ENCODE measurements around the gene RAPGEF4. TPM values are rescaled to one million over a fixed set of nuclear protein-coding genes. Genes with fewer than 3 reads are reported as not detected.

RAPGEF4 gene
- total and polyA plus RNA-seq, 2 of the 8 experiments (the other 6 are each of a cell fraction or from before 2014, with no cell fraction given) = 1.2 to 2.6 TPM

DNA sequence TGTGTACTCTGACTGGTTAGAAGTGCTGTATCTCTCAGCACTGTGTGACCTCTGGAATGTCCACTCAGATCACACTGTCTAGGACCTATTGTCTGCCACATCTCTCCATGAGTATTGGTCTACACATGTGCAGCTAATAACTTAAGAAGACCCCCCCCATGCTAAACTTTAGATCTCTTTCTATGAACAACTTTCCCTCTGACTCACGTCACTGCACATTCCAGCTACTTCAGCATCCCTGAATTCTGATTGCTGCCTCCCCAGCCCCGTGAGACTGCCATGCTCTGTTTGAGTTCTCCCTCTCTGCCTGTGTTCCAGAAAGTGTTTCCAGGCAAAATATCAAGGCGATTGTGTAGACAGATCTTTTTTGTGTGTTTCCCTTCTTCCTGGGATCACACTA, 41.8 kb downstream of the RAPGEF4 start:
- Histone ChIP-seq H2BK15ac (ENCODE audit: low read length) (no peak overlapping the region), H3K27ac (ENCODE audit: low read depth, low read length) (no peak overlapping the region), H3K14ac (ENCODE audit: insufficient read length) (no peak overlapping the region), H3K4me2 (ENCODE audit: insufficient read depth in 1 of 2, low read depth in 2 of 2, low read length in 2 of 2) (no peak overlapping the region), H2BK12ac (ENCODE audit: low read depth, low read length) (no peak overlapping the region), H2AK5ac (ENCODE audit: low read depth, low read length) (no peak overlapping the region), H3K4me1 (replicated peaks in 1 of 4; ENCODE audit: control insufficient read depth in 3 of 4, insufficient read depth in 4 of 4, low read length in 3 of 4) (no peaks in the 10 kb centered on the region), H3K79me1 (ENCODE audit: low read depth, low read length) (no peaks in the 10 kb centered on the region), H3K23ac (ENCODE audit: insufficient read length) (no peak overlapping the region), H3K56ac (replicated peaks; ENCODE audit: insufficient read length, low read depth, low read length) (no peak overlapping the region), H4K20me1 (replicated peaks in 1 of 2; ENCODE audit: control insufficient read depth in 1 of 2, insufficient read depth in 2 of 2, low read length in 2 of 2) (no peaks in the 10 kb centered on the region), H2BK5ac (ENCODE audit: low read depth, low read length) (no peak overlapping the region), H3K9me3 (ENCODE audit: insufficient read depth in 2 of 2, low read depth in 1 of 2, low read length in 1 of 2) (no peaks in the 10 kb centered on the region), H3K79me2 (ENCODE audit: control insufficient read depth in 1 of 2, insufficient read depth in 2 of 2, low read length in 2 of 2) (no peaks in the 10 kb centered on the region), H3K36me3 (ENCODE audit: control insufficient read depth in 2 of 4, insufficient read depth in 4 of 4, low read length in 3 of 4) (no peaks in the 10 kb centered on the region), H4K91ac (replicated peaks; ENCODE audit: insufficient read length, low read length) (no peak overlapping the region), H3K27me3 (replicated peaks in 1 of 4; ENCODE audit: control insufficient read depth in 3 of 4, extremely low read depth in 1 of 4, insufficient read depth in 3 of 4, low read length in 3 of 4) (no peaks in the 10 kb centered on the region), H4K8ac (ENCODE audit: extremely low read depth, insufficient read depth, low read length) (no peak overlapping the region), H3K4ac (replicated peaks; ENCODE audit: insufficient read length, low read depth, low read length) (no peak overlapping the region), H3K18ac (ENCODE audit: extremely low read depth, low read length) (no peak overlapping the region), H3K4me3 (ENCODE audit: extremely low read depth in 1 of 4, insufficient read depth in 2 of 4, low read depth in 3 of 4, low read length in 4 of 4) (no peak overlapping the region), H2BK120ac (replicated peaks; ENCODE audit: low read depth, low read length) (no peak overlapping the region), H3K9ac (replicated peaks in 1 of 4; ENCODE audit: extremely low read depth in 1 of 4, low read depth in 3 of 4, low read length in 3 of 4) (no peak overlapping the region), H2AFZ (ENCODE audit: low read length) (no peak overlapping the region), H3K23me2 (ENCODE audit: low read depth, low read length) (no peaks in the 10 kb centered on the region), H2BK20ac (ENCODE audit: low read length) (no peak overlapping the region), H4K5ac (ENCODE audit: insufficient read length, low read depth, low read length) (no peak overlapping the region)
- ChIA-PET CTCF (ENCODE audit: partially characterized antibody) (interaction anchor here (0.6 to 0.7 kb wide), 3 partner anchors 8 to 173 kb away, joined by 3 to 4 read pairs (median 3); no protein-coding TSS in a partner anchor), POLR2A (ENCODE audit: partially characterized antibody) (no interaction called here)
- DNase-seq (ENCODE audit: low read depth in 1 of 2, low spot score in 2 of 2) (no peak), FAIRE-seq (no peak)
- 84% methylated on average over 3 of the region's 3 CpGs; no CpG with 5 or more reads in 1 of the 2 experiments for WGBS, 2 experiments (ENCODE audit: extremely low coverage in 1 of 2, insufficient coverage in 1 of 2, insufficient read length in 1 of 2, insufficient replicate concordance in 2 of 2, low coverage in 1 of 2, low lambda C conversion rate in 2 of 2, missing lambda C conversion rate in 1 of 2)
- TF ChIP-seq SIRT6 (IDR thresholded peaks at IDR 0.05; ENCODE audit: low read length) (no peak), RBBP5 (IDR thresholded peaks at IDR 0.05; ENCODE audit: borderline replicate concordance, low read depth, low read length) (no peak), RAD21 (IDR thresholded peaks at IDR 0.05 in 1 of 2, conservative IDR thresholded peaks at IDR 0.05 in 1 of 2; ENCODE audit: low read depth in 2 of 2, low read length in 2 of 2) (no peak), SP2 (IDR thresholded peaks at IDR 0.05; ENCODE audit: low read length) (no peak), FOSL1 (IDR thresholded peaks at IDR 0.05; ENCODE audit: insufficient read depth, low read depth, low read length) (no peak)

All from H1 (cell line).